Measurements from ENCODE around the gene ZDHHC17. TPM values are rescaled to one million over a fixed set of nuclear protein-coding genes. Genes with fewer than 3 reads are reported as not detected.
"Not testable (repeated sequence)": the region's sequence is repeated elsewhere in the genome, so short reads cannot be mapped to it uniquely, and the experiment has no call there.

ZDHHC17 gene
- total and polyA plus RNA-seq, 2 donors from 2014 or later = 7.7 to 39.5 TPM

- TF ChIP-seq CTCF (IDR thresholded peaks at IDR 0.05; ENCODE audit: borderline replicate concordance, extremely low read depth, insufficient read depth) = no peak
- intact Hi-C loops (cut with DNase I) = no loop called here
These were observed 2.2 kb downstream of the ZDHHC17 start for GRCh38 chr12:76766161-76766560.

GRCh38 chr12:76768576-76768975 lies 4.7 kb downstream of the ZDHHC17 start:
- Histone ChIP-seq H3K27ac (ENCODE audit: low read depth in 2 of 2, low read length in 2 of 2) (no peak overlapping the region), H3K36me3 (ENCODE audit: control insufficient read depth in 2 of 3, insufficient read depth in 3 of 3, low read length in 3 of 3) (no peaks in the 10 kb centered on the region), H3K9ac (ENCODE audit: low read length in 3 of 3) (no peak overlapping the region), H3K9me3 (ENCODE audit: control insufficient read depth in 2 of 3, insufficient read depth in 1 of 3, low read length in 3 of 3) (no peaks in the 10 kb centered on the region), H3K27me3 (ENCODE audit: control insufficient read depth, insufficient read depth, low read length) (no peaks in the 10 kb centered on the region), H3K4me3 (ENCODE audit: low read length in 3 of 3) (no peak overlapping the region), H3K4me1 (ENCODE audit: control insufficient read depth in 2 of 3, insufficient read depth in 2 of 3, low read depth in 1 of 3, low read length in 3 of 3) (peaks cover 0 to 7% (median 4%) of the 10 kb centered on the region in 3 donors)
- intact Hi-C loops (cut with DNase I) = no loop called here
- TF ChIP-seq CTCF (IDR thresholded peaks at IDR 0.05; ENCODE audit: borderline replicate concordance, extremely low read depth, insufficient read depth) = no peak
- no peak for FAIRE-seq
- DNase-seq = no peak

More at GRCh38 chr12:76766161-76766560, 2.2 kb downstream of the ZDHHC17 start:
- Histone ChIP-seq H3K27me3 (ENCODE audit: control insufficient read depth, insufficient read depth, low read length) (no peaks in the 10 kb centered on the region), H3K4me3 (ENCODE audit: low read length in 3 of 3) (no peak overlapping the region), H3K4me1 (ENCODE audit: control insufficient read depth in 2 of 3, insufficient read depth in 2 of 3, low read depth in 1 of 3, low read length in 3 of 3) (peaks cover 3 to 11% (median 4%) of the 10 kb centered on the region in 3 donors), H3K36me3 (ENCODE audit: control insufficient read depth in 2 of 3, insufficient read depth in 3 of 3, low read length in 3 of 3) (no peaks in the 10 kb centered on the region), H3K9ac (ENCODE audit: low read length in 3 of 3) (no peak overlapping the region), H3K27ac (ENCODE audit: low read depth in 2 of 2, low read length in 2 of 2) (no peak overlapping the region), H3K9me3 (ENCODE audit: control insufficient read depth in 2 of 3, insufficient read depth in 1 of 3, low read length in 3 of 3) (no peaks in the 10 kb centered on the region)
- no peak for FAIRE-seq
- DNase-seq = no peak

GRCh38 chr12:76777765-76778216 lies 13.9 kb downstream of the ZDHHC17 start:
- Histone ChIP-seq H3K4me3 (ENCODE audit: low read length in 3 of 3) (no peak overlapping the region), H3K36me3 (ENCODE audit: control insufficient read depth in 2 of 3, insufficient read depth in 3 of 3, low read length in 3 of 3) (no peaks in the 10 kb centered on the region), H3K9ac (ENCODE audit: low read length in 3 of 3) (no peak overlapping the region), H3K27ac (ENCODE audit: low read depth in 2 of 2, low read length in 2 of 2) (no peak overlapping the region), H3K27me3 (ENCODE audit: control insufficient read depth, insufficient read depth, low read length) (no peaks in the 10 kb centered on the region), H3K4me1 (ENCODE audit: control insufficient read depth in 2 of 3, insufficient read depth in 2 of 3, low read depth in 1 of 3, low read length in 3 of 3) (peaks cover 0 to 6% (median 3%) of the 10 kb centered on the region in 3 donors), H3K9me3 (ENCODE audit: control insufficient read depth in 2 of 3, insufficient read depth in 1 of 3, low read length in 3 of 3) (no peaks in the 10 kb centered on the region)
- FAIRE-seq = no peak
- DNase-seq = no peak
- TF ChIP-seq CTCF (IDR thresholded peaks at IDR 0.05; ENCODE audit: borderline replicate concordance, extremely low read depth, insufficient read depth) = no peak
- intact Hi-C loops (cut with DNase I) = no loop called here

GRCh38 chr12:76778364-76778763 lies 14.4 kb downstream of the ZDHHC17 start:
- Histone ChIP-seq H3K4me3 (ENCODE audit: low read length in 3 of 3) (no peak overlapping the region), H3K27me3 (ENCODE audit: control insufficient read depth, insufficient read depth, low read length) (no peaks in the 10 kb centered on the region), H3K9ac (ENCODE audit: low read length in 3 of 3) (no peak overlapping the region), H3K4me1 (ENCODE audit: control insufficient read depth in 2 of 3, insufficient read depth in 2 of 3, low read depth in 1 of 3, low read length in 3 of 3) (peaks cover 0 to 6% (median 3%) of the 10 kb centered on the region in 3 donors), H3K36me3 (ENCODE audit: control insufficient read depth in 2 of 3, insufficient read depth in 3 of 3, low read length in 3 of 3) (no peaks in the 10 kb centered on the region), H3K27ac (ENCODE audit: low read depth in 2 of 2, low read length in 2 of 2) (no peak overlapping the region), H3K9me3 (ENCODE audit: control insufficient read depth in 2 of 3, insufficient read depth in 1 of 3, low read length in 3 of 3) (no peaks in the 10 kb centered on the region)
- no peak for TF ChIP-seq CTCF (IDR thresholded peaks at IDR 0.05; ENCODE audit: borderline replicate concordance, extremely low read depth, insufficient read depth)
- FAIRE-seq (no peak), DNase-seq (no peak)
- intact Hi-C loops (cut with DNase I) = no loop called here

GRCh38 chr12:76779310-76779709 lies 15.4 kb downstream of the ZDHHC17 start:
- H3K4me3 ChIP-seq (ENCODE audit: low read length in 3 of 3); H3K9me3 ChIP-seq (ENCODE audit: control insufficient read depth in 2 of 3, insufficient read depth in 1 of 3, low read length in 3 of 3); H3K4me1 ChIP-seq (ENCODE audit: control insufficient read depth in 2 of 3, insufficient read depth in 2 of 3, low read depth in 1 of 3, low read length in 3 of 3); FAIRE-seq; H3K36me3 ChIP-seq (ENCODE audit: control insufficient read depth in 2 of 3, insufficient read depth in 3 of 3, low read length in 3 of 3); DNase-seq; H3K9ac ChIP-seq (ENCODE audit: low read length in 3 of 3); intact Hi-C loops (cut with DNase I); H3K27ac ChIP-seq (ENCODE audit: low read depth in 2 of 2, low read length in 2 of 2); H3K27me3 ChIP-seq (ENCODE audit: control insufficient read depth, insufficient read depth, low read length): not testable (repeated sequence)
